A673 (cell line): ENCODE measurements around the gene NTSR2. TPM values are rescaled to one million over a fixed set of nuclear protein-coding genes. Genes with fewer than 3 reads are reported as not detected.

Source experiments
- BruUV-seq: library from RNA; stranded (reverse); fragments of 400-500 nt; replicated peaks from 2 replicates; lab custom pipeline; 2021; lab: Mats Ljungman, UMichigan
- CTCF ChIA-PET: fragments of 300-600 bp; sonication (Branson Sonifier 250); formaldehyde crosslinking; loops from one replicate; lab custom pipeline; 2022; ENCODE audit warnings: antibody characterized with exemption; lab: Charles Lee
- POLR2A ChIA-PET: fragments of 300-600 bp; sonication (Branson Sonifier 250); formaldehyde crosslinking; loops from one replicate; lab custom pipeline; 2022; ENCODE audit warnings: antibody characterized with exemption; ENCODE audit not compliant: low non-redundant PET; lab: Charles Lee
- DNase-seq: peaks from one replicate; pipeline ENCODE4 v3.0.0-alpha.2; 2015; ENCODE audit warnings: low spot score
- H3K27ac ChIP-seq: fragments of 200-600 bp; sonication (generic); 2 replicates; pipeline ENCODE4 v1.5.1; 2016; ENCODE audit warnings: mixed run types, low read depth, mild to moderate bottlenecking, mixed read lengths, antibody characterized with exemption, low read length; ENCODE audit not compliant: poor library complexity, severe bottlenecking
- H3K27me3 ChIP-seq: fragments of 200-600 bp; sonication (generic); replicated peaks from 2 replicates; pipeline ENCODE4 v1.6.1; 2017; ENCODE audit warnings: mixed run types, low read depth, mild to moderate bottlenecking, mixed read lengths, antibody characterized with exemption, low read length; ENCODE audit not compliant: insufficient read depth, poor library complexity
- H3K36me3 ChIP-seq: fragments of 200-600 bp; sonication (generic); 2 replicates; pipeline ENCODE4 v1.6.1; 2016; ENCODE audit warnings: mixed run types, mild to moderate bottlenecking, mixed read lengths, antibody characterized with exemption, low read length; ENCODE audit not compliant: insufficient read depth, poor library complexity, severe bottlenecking
- H3K4me1 ChIP-seq: fragments of 200-600 bp; sonication (generic); 2 replicates; pipeline ENCODE4 v1.6.1; 2017; ENCODE audit warnings: mixed run types, mild to moderate bottlenecking, mixed read lengths, antibody characterized with exemption, low read length; ENCODE audit not compliant: insufficient read depth, poor library complexity, severe bottlenecking
- H3K4me3 ChIP-seq: fragments of 200-600 bp; sonication (generic); 2 replicates; pipeline ENCODE4 v1.5.1; 2016; ENCODE audit warnings: low read depth, mixed run types, mild to moderate bottlenecking, mixed read lengths, low read length; ENCODE audit not compliant: poor library complexity, severe bottlenecking
- H3K9me3 ChIP-seq: fragments of 200-600 bp; sonication (generic); 2 replicates; pipeline ENCODE4 v1.6.1; 2016; ENCODE audit warnings: mixed run types, low read depth, mild to moderate bottlenecking, mixed read lengths, antibody characterized with exemption, low read length; ENCODE audit not compliant: poor library complexity, severe bottlenecking
- CTCF ChIP-seq: fragments of 300-800, 200-600 bp; sonication (generic); conservative IDR thresholded peaks from 2 replicates; pipeline ENCODE4 v1.5.1; 2017; ENCODE audit warnings: low read depth, mild to moderate bottlenecking, antibody characterized with exemption, low read length, moderate library complexity, mixed read lengths
- EZH2 ChIP-seq: fragments of 200-600 bp; sonication (generic); IDR thresholded peaks from 2 replicates; pipeline ENCODE4 v1.6.1; 2017; ENCODE audit warnings: borderline replicate concordance, low read depth, mild to moderate bottlenecking, mixed read lengths, antibody characterized with exemption, low read length; ENCODE audit not compliant: poor library complexity, severe bottlenecking
- intact Hi-C: fragments of 100-400 bp; cut with micrococcal nuclease; formaldehyde crosslinking; loops from one replicate; pipeline ENCODE4 v1.10.0; 2022; ENCODE audit not compliant: unreplicated experiment
- total RNA-seq: library from RNA; stranded (reverse); gene quantifications from 2 replicates; pipeline ENCODE4 v1.2.3, GENCODE V29; 2021

Gene NTSR2
- total RNA-seq, 1 experiment from 2014 or later = not detected

GRCh38 chr2:11656671-11657101, 13.3 kb downstream of the NTSR2 start:
- Histone ChIP-seq H3K36me3 (no peaks in the 10 kb centered on the region), H3K4me3 (no peak overlapping the region), H3K27me3 (no peaks in the 10 kb centered on the region), H3K27ac (no peak overlapping the region), H3K9me3 (no peaks in the 10 kb centered on the region), H3K4me1 (no peaks in the 10 kb centered on the region)
- TF ChIP-seq CTCF (no peak), EZH2 (no peak)
- CTCF ChIA-PET = no interaction called here
- intact Hi-C loops = no loop called here
- POLR2A ChIA-PET = no interaction called here
- DNase-seq = no peak
- BruUV-seq = no TSS peak

- Histone ChIP-seq H3K36me3 (no peaks in the 10 kb centered on the region), H3K4me1 (no peaks in the 10 kb centered on the region), H3K27me3 (no peaks in the 10 kb centered on the region), H3K9me3 (no peaks in the 10 kb centered on the region), H3K4me3 (no peak overlapping the region), H3K27ac (no peak overlapping the region)
- ChIA-PET POLR2A (no interaction called here), CTCF (no interaction called here)
- BruUV-seq = no TSS peak
- intact Hi-C loops = no loop called here
- no peak for TF ChIP-seq CTCF
- no peak for DNase-seq
These were observed 13.7 kb downstream of the NTSR2 start for GRCh38 chr2:11656252-11656651.

- Histone ChIP-seq H3K27ac (no peak overlapping the region), H3K27me3 (no peaks in the 10 kb centered on the region), H3K4me1 (no peaks in the 10 kb centered on the region), H3K9me3 (no peaks in the 10 kb centered on the region), H3K36me3 (no peaks in the 10 kb centered on the region), H3K4me3 (no peak overlapping the region)
- POLR2A ChIA-PET = no interaction called here
- BruUV-seq = no TSS peak
- no peak for TF ChIP-seq EZH2
- no peak for TF ChIP-seq CTCF
- CTCF ChIA-PET = no interaction called here
- DNase-seq = no peak
- intact Hi-C loops = no loop called here
These were observed 14.5 kb downstream of the NTSR2 start for GRCh38 chr2:11655495-11655894.
